Measurements from ENCODE around the gene IGHMBP2. TPM values are rescaled to one million over a fixed set of nuclear protein-coding genes. Genes with fewer than 3 reads are reported as not detected.
"Not testable (repeated sequence)": the region's sequence is repeated elsewhere in the genome, so short reads cannot be mapped to it uniquely, and the experiment has no call there.

Gene IGHMBP2
- total RNA-seq, 1 experiment from 2014 or later = 19.3 TPM

GRCh38 chr11:68970921-68971636 is 67.4 kb downstream of the IGHMBP2 start:
- H2AFZ ChIP-seq (ENCODE audit: low read depth, low read length, poor library complexity, severe bottlenecking) = no peak overlapping the region

DNA sequence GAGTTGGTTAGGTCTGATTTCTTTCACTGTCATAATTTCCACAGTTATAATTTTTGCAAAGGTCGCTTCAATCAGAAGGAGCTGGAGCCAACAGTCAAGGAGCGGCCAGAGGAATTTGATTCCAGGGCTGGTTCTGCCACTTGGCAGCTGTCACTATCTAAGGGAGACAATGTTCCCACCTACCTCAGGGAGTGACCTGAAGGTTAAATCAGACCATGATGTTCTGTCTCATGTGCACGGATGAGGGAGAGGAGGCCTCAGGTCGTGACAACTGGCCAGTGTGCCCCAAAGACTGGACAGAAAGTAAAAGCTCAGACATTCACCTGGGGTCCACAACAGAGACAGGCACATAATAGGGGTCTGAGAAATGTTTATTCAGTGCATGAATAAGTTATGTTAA is 69.5 kb downstream of the IGHMBP2 start:
- no peaks in the 10 kb centered on the region for H3K36me3 ChIP-seq (ENCODE audit: control insufficient read depth in 1 of 2, insufficient read depth in 2 of 2, low read length in 2 of 2)
- H2AFZ ChIP-seq (ENCODE audit: low read depth, low read length, poor library complexity, severe bottlenecking) = no peak overlapping the region
- H3K4me3 ChIP-seq (replicated peaks in 1 of 2; ENCODE audit: low read depth in 1 of 2, low read length in 2 of 2) = no peak overlapping the region
- POLR2A ChIA-PET = no interaction called here
- H3K4me2 ChIP-seq (ENCODE audit: low read length) = no peak overlapping the region
- no peak for TF ChIP-seq JUND (IDR thresholded peaks at IDR 0.05)
- TF ChIP-seq SIN3A (IDR thresholded peaks at IDR 0.05; ENCODE audit: low read depth) = no peak
- no peak for TF ChIP-seq SP1 (IDR thresholded peaks at IDR 0.05; ENCODE audit: low read depth)
- TF ChIP-seq, protein P1, sequence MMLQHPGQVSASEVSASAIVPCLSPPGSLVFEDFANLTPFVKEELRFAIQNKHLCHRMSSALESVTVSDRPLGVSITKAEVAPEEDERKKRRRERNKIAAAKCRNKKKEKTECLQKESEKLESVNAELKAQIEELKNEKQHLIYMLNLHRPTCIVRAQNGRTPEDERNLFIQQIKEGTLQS (IDR thresholded peaks at IDR 0.05) = no peak
- TF ChIP-seq CEBPB (IDR thresholded peaks at IDR 0.05; ENCODE audit: low read depth) = no peak
- no peak for TF ChIP-seq SRF (IDR thresholded peaks at IDR 0.05; ENCODE audit: low read depth)
- TF ChIP-seq, protein P2, sequence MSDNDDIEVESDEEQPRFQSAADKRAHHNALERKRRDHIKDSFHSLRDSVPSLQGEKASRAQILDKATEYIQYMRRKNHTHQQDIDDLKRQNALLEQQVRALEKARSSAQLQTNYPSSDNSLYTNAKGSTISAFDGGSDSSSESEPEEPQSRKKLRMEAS (IDR thresholded peaks at IDR 0.05) = no peak
- TF ChIP-seq EZH2 (IDR thresholded peaks at IDR 0.05) = no peak
- no peak for TF ChIP-seq ELF1 (IDR thresholded peaks at IDR 0.05; ENCODE audit: borderline replicate concordance, low read depth)
- ATAC-seq = no peak
- CTCF ChIA-PET = no interaction called here
- H3K79me2 ChIP-seq (ENCODE audit: insufficient read depth, low read length) = no peaks in the 10 kb centered on the region
- intact Hi-C loops (cut with micrococcal nuclease) = no loop called here
- no TSS peak for BruUV-seq (replicated peaks)
- no peak for DNase-seq (ENCODE audit: low read depth, low spot score)
- no peaks in the 10 kb centered on the region for H3K27me3 ChIP-seq (ENCODE audit: insufficient read depth, low read length)
- H3K4me1 ChIP-seq (ENCODE audit: control insufficient read depth in 1 of 2, insufficient read depth in 2 of 2, low read length in 2 of 2) = peaks cover 0 to 5% of the 10 kb centered on the region in 2 experiments; a peak in 1 of 4 replicates
- H3K9me2 ChIP-seq (ENCODE audit: insufficient read depth) = no peaks in the 10 kb centered on the region
- H3K27ac ChIP-seq (ENCODE audit: low read depth, low read length) = no peak overlapping the region
- RAD21 ChIA-PET (ENCODE audit: low non-redundant PET in 1 of 2, low total read pairs in 2 of 2, uncharacterized antibody in 2 of 2, unreplicated experiment in 2 of 2) = no interaction called here
- H3K9me3 ChIP-seq (ENCODE audit: control insufficient read depth in 1 of 2, insufficient read depth in 1 of 2, low read depth in 1 of 2, low read length in 2 of 2) = no peaks in the 10 kb centered on the region
- no peak overlapping the region for H3K9ac ChIP-seq (ENCODE audit: low read length)
- no peaks in the 10 kb centered on the region for H4K20me1 ChIP-seq (ENCODE audit: insufficient read depth)

More at GRCh38 chr11:68970921-68971636, 67.4 kb downstream of the IGHMBP2 start:
- H3K4me2 ChIP-seq (ENCODE audit: low read length) = no peak overlapping the region
- no peak overlapping the region for H3K27ac ChIP-seq (ENCODE audit: low read depth, low read length)
- no peak overlapping the region for H3K4me3 ChIP-seq (replicated peaks in 1 of 2; ENCODE audit: low read depth in 1 of 2, low read length in 2 of 2)
- DNase-seq (ENCODE audit: low read depth, low spot score) = no peak
- H3K9me2 ChIP-seq (ENCODE audit: insufficient read depth) = no peaks in the 10 kb centered on the region
- H3K79me2 ChIP-seq (ENCODE audit: insufficient read depth, low read length) = no peaks in the 10 kb centered on the region
- peaks cover 0 to 5% of the 10 kb centered on the region in 2 experiments; a peak in 1 of 4 replicates for H3K4me1 ChIP-seq (ENCODE audit: control insufficient read depth in 1 of 2, insufficient read depth in 2 of 2, low read length in 2 of 2)
- RAD21 ChIA-PET (ENCODE audit: low non-redundant PET in 1 of 2, low total read pairs in 2 of 2, uncharacterized antibody in 2 of 2, unreplicated experiment in 2 of 2) = no interaction called here
- intact Hi-C loops (cut with micrococcal nuclease) = no loop called here
- no peaks in the 10 kb centered on the region for H4K20me1 ChIP-seq (ENCODE audit: insufficient read depth)
- POLR2A ChIA-PET = no interaction called here
- H3K27me3 ChIP-seq (ENCODE audit: insufficient read depth, low read length) = no peaks in the 10 kb centered on the region
- TF ChIP-seq CBX3 (IDR thresholded peaks at IDR 0.05; ENCODE audit: low read depth) = no peak
- TF ChIP-seq ZNF274 (IDR thresholded peaks at IDR 0.05; ENCODE audit: low read depth, low read length) = no peak
- TF ChIP-seq SP1 (IDR thresholded peaks at IDR 0.05; ENCODE audit: low read depth) = no peak
- CTCF ChIA-PET = interaction anchor here (0.6 kb wide), 1 partner anchor 27 kb away, joined by 5 read pairs; no protein-coding TSS in a partner anchor
- ATAC-seq = no peak
- no peaks in the 10 kb centered on the region for H3K36me3 ChIP-seq (ENCODE audit: control insufficient read depth in 1 of 2, insufficient read depth in 2 of 2, low read length in 2 of 2)
- BruUV-seq (replicated peaks) = no TSS peak
- H3K9ac ChIP-seq (ENCODE audit: low read length) = no peak overlapping the region
- no peaks in the 10 kb centered on the region for H3K9me3 ChIP-seq (ENCODE audit: control insufficient read depth in 1 of 2, insufficient read depth in 1 of 2, low read depth in 1 of 2, low read length in 2 of 2)

GRCh38 chr11:68973706-68974105 is 70.0 kb downstream of the IGHMBP2 start:
- H3K79me2 ChIP-seq (ENCODE audit: insufficient read depth, low read length); H3K9ac ChIP-seq (ENCODE audit: low read length); H3K9me2 ChIP-seq (ENCODE audit: insufficient read depth); H2AFZ ChIP-seq (ENCODE audit: low read depth, low read length, poor library complexity, severe bottlenecking); ATAC-seq; BruUV-seq (replicated peaks); H3K27ac ChIP-seq (ENCODE audit: low read depth, low read length); CTCF ChIA-PET; H3K4me3 ChIP-seq (replicated peaks in 1 of 2; ENCODE audit: low read depth in 1 of 2, low read length in 2 of 2); POLR2A ChIA-PET; H3K27me3 ChIP-seq (ENCODE audit: insufficient read depth, low read length); H4K20me1 ChIP-seq (ENCODE audit: insufficient read depth); RAD21 ChIA-PET (ENCODE audit: low non-redundant PET in 1 of 2, low total read pairs in 2 of 2, uncharacterized antibody in 2 of 2, unreplicated experiment in 2 of 2); H3K9me3 ChIP-seq (ENCODE audit: control insufficient read depth in 1 of 2, insufficient read depth in 1 of 2, low read depth in 1 of 2, low read length in 2 of 2); H3K4me2 ChIP-seq (ENCODE audit: low read length); H3K4me1 ChIP-seq (ENCODE audit: control insufficient read depth in 1 of 2, insufficient read depth in 2 of 2, low read length in 2 of 2); intact Hi-C loops (cut with micrococcal nuclease); H3K36me3 ChIP-seq (ENCODE audit: control insufficient read depth in 1 of 2, insufficient read depth in 2 of 2, low read length in 2 of 2); DNase-seq (ENCODE audit: low read depth, low spot score): not testable (repeated sequence)

Data from HCT116 (cell line).